Measurements from ENCODE around the gene SMIM28.

The SMIM28 gene

DNA sequence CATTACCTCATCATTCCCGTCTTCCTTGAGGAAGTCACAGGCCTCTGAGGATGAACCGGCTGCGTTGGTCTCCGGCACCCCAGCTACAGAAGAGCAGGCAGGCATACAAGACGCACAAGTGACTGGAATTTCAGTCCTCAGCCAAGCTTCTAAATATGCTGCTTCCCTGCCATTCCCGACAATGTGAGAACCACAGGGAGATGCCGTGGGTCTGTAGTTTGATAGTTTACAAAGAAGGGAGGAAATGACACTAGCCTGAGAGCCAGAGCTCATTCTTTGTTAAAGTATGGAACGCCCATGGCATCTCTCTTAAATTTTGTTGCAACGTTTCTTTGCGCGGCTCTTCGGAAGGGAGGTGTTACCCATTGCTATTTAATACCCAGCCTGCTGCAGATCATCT is 52.1 kb downstream of the SMIM28 start:
- DNase-seq (ENCODE audit: low read depth, low spot score) = no peak

DNA sequence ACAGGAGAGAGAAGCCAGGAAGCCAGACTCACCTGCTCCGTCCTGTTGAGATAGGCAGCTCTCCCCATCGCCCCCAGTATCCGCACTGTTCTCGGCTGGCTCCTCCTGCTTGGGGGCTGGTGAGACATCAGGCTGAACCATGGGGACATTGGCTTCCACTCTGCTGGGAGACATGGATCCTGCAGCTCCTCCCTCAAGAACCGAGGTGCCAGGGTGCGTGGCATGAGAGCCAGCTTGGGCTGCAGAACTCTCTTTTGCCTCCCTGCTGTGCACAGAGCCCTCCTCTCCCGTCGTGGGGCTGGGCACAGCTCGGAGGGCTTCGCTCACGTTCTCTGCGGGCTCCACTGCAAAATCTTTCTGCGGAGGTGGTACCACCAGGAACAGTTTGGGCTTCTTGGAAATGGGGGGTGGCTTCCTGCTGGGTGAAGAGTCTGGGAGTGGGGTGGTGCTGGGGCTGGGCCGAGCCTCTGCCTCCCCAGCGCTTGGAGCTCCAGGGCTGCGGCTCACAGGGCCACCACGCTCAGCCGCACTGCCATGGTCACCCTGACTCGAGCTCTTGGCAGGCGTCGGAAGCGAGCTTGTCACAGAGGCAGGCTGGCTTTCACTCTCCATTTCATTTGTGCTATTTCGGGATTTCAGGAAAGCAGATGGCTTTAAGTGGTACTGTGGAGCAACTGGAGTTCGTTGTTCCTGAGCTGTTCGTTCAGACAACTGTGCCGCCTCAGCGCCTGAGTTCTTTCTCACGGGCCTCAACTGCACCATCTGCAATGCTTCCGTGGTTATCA is 52.8 kb downstream of the SMIM28 start:
- no peak for DNase-seq (ENCODE audit: low read depth, low spot score)

DNA sequence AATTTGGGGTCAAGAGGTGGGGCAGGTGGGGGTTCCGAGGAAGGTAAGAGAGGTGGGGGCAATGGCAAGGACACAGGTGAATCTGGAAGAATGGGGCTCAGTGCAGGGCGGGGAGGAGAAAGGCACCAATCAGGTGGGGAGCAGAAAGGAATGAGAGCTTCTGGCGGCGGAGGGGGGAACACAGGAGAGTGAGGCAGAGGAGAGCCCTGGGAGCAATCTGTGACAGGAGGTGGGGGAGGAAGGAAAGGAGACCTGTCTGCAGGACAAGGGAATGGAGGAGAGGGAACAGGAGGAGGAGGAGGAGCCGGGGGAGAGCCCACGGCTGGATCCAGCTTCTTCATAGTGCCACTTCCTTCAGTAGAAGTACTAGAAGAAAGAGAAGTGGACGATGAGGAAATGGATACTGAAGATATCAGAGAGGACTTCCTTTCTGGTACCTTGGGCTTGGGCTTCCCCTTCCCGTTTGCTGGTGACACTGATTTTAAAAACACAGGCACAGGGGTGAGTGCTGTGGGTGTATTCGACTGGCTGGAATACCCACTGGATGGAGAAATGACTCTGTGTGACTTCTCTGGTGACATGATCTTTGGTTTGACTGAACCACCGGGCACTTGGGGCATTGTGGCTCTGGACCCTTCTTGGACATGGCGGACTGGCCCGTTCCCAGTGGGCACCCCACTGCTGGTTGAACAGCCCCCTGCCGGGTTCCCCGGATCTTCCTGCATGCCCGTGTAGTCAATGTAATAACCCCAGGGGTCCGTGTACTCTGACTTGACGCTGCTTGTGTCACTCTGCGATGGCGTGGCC is 53.8 kb downstream of the SMIM28 start:
- DNase-seq (ENCODE audit: low read depth, low spot score) = no peak

DNA sequence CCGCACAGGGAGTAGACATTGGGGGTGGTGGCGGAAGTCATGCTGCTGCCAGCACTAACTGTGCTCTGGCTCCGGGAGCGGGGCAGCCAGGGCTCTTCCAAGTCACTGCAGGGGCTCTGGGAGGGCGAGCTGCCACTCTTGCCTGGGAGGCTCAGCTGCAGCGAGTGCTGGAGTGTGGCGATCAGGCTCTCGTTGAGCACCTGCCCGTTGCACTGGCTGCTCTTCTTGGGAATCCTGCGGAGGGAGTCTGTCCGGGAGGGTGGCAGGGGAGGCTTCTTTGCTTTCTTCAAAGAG is 54.3 kb downstream of the SMIM28 start:
- DNase-seq (ENCODE audit: low read depth, low spot score) = no peak

Measured in ELF-1 (cell line).